HT1080 (cell line): ENCODE measurements around the gene TEN1. TPM values are rescaled to one million over a fixed set of nuclear protein-coding genes. Genes with fewer than 3 reads are reported as not detected.

Source experiments
- total RNA-seq: library from RNA; depleted of rRNA; stranded (reverse); fragments of >200 nt; shearing (Covaris generic); gene quantifications from 2 replicates; pipeline ENCODE4 v1.2.3, GENCODE V29; 2014; rRNA removed

TEN1 gene
- total RNA-seq, 1 experiment from 2014 or later: 23.8 TPM

Other genes with a start within 250 kb of the TEN1 start
- gene GALK1, start 214.0 kb upstream of the TEN1 start, total RNA-seq: 33.5 and 37.1 TPM in 2 replicates
- gene UNK, start 194.4 kb upstream of the TEN1 start, total RNA-seq: 26.3 and 26.8 TPM in 2 replicates
- 2.7 TPM in 2 replicates for gene UNC13D, start 134.8 kb upstream of the TEN1 start, total RNA-seq
- 26.1 and 38.3 TPM in 2 replicates for gene WBP2, start 123.9 kb upstream of the TEN1 start, total RNA-seq
- 22.7 and 26.6 TPM in 2 replicates for gene TRIM47, start 100.7 kb upstream of the TEN1 start, total RNA-seq
- gene TRIM65, start 82.3 kb upstream of the TEN1 start, total RNA-seq: 36.0 and 36.9 TPM in 2 replicates
- gene MRPL38, start 74.4 kb upstream of the TEN1 start, total RNA-seq: 63.8 and 66.9 TPM in 2 replicates
- 9.5 and 10.8 TPM in 2 replicates for gene FBF1, start 38.2 kb upstream of the TEN1 start, total RNA-seq
- gene ACOX1, start 74 bp upstream of the TEN1 start, total RNA-seq: 17.6 and 23.0 TPM in 2 replicates
- 2.1 and 3.5 TPM in 2 replicates for gene CDK3, start 21.6 kb downstream of the TEN1 start, total RNA-seq
- gene EVPL, start 48.1 kb downstream of the TEN1 start, total RNA-seq: 0.03 TPM in 1 of 2 replicates, not detected in the other
- gene SRP68, start 93.3 kb downstream of the TEN1 start, total RNA-seq: 30.5 and 55.3 TPM in 2 replicates
- 0.18 TPM in 1 of 2 replicates, not detected in the other for gene GALR2, start 95.5 kb downstream of the TEN1 start, total RNA-seq
- 0.06 and 0.10 TPM in 2 replicates for gene ZACN, start 99.9 kb downstream of the TEN1 start, total RNA-seq
- 78.6 and 82.7 TPM in 2 replicates for gene EXOC7, start 124.5 kb downstream of the TEN1 start, total RNA-seq
- gene FOXJ1, start 162.0 kb downstream of the TEN1 start, total RNA-seq: not detected in 2 replicates